Peyer's patch (tissue), 4 donors: ENCODE data around the gene CD8B.

Source experiments
- CTCF ChIP-seq, 6 experiments: fragments of 450-650 bp in 4 of 6; fragments of 200-600 bp in 2 of 6; sonication (generic) in 1 of 6; IDR thresholded peaks; one replicate each; pipeline ENCODE4 v1.5.1; 2017 to 2019; ENCODE audit warnings: antibody characterized with exemption in 6 of 6, mild to moderate bottlenecking in 3 of 6, moderate library complexity in 1 of 6
- POLR2A ChIP-seq, 2 donors: fragments of 450-650 bp; IDR thresholded peaks; one replicate each; pipeline ENCODE4 v1.5.1; 2017; ENCODE audit warnings: antibody characterized with exemption in 2 of 2, mild to moderate bottlenecking in 2 of 2, moderate library complexity in 2 of 2

- TF ChIP-seq POLR2A (IDR thresholded peaks at IDR 0.05) (no peak), CTCF (IDR thresholded peaks at IDR 0.05) (no peak)
Observed at GRCh38 chr2:86785456-86785855, 76.2 kb downstream of the CD8B start.
